GM12878 (cell line): ENCODE results near the gene LY9. TPM values are rescaled to one million over a fixed set of nuclear protein-coding genes. Genes with fewer than 3 reads are reported as not detected.

Experiments
- ATAC-seq: fragments of 200-7000 bp; cut with Tn5 transposase; 3 replicates; pipeline ENCODE4 v1.9.1; 2020; ENCODE audit warnings: mild to moderate bottlenecking, moderate library complexity
- BruUV-seq: library from RNA; stranded (reverse); fragments of 400-500 nt; replicated peaks from 2 replicates; lab custom pipeline; 2021; lab: Mats Ljungman, UMichigan
- CTCF ChIA-PET: fragments of 300-600 bp; sonication (Branson Sonifier 250); formaldehyde crosslinking; extraction: SDS; loops from one replicate; lab custom pipeline; 2021; ENCODE audit warnings: inconsistent platforms; lab: Yijun Ruan, JAX
- POLR2A ChIA-PET: fragments of 350-600 bp; formaldehyde crosslinking; extraction: SDS; loops from one replicate; lab custom pipeline; 2021; ENCODE audit warnings: inconsistent platforms; lab: Charles Lee
- RAD21 ChIA-PET: fragments of 300-600 bp; sonication (Branson Sonifier 250); formaldehyde crosslinking; loops from one replicate; lab custom pipeline; 2023; ENCODE audit warnings: antibody characterized with exemption; ENCODE audit not compliant: unreplicated experiment; lab: Charles Lee
- SMC1A ChIA-PET: fragments of 300-600 bp; sonication (Branson Sonifier 250); formaldehyde crosslinking; loops from one replicate; lab custom pipeline; 2023; ENCODE audit not compliant: unreplicated experiment, uncharacterized antibody; lab: Charles Lee
- DNase-seq: peaks from one replicate; pipeline ENCODE4 v3.0.0-alpha.2; 2011; ENCODE audit warnings: low read depth, low spot score
- FAIRE-seq: peaks from 3 replicates; lab custom pipeline; 2011; peaks lifted over from hg19 to GRCh38; lab: Jason Lieb, UNC
- H2AFZ ChIP-seq: 2 replicates; pipeline ENCODE4 v1.6.0; 2011; ENCODE audit warnings: low read depth, low read length, control low read depth; ENCODE audit not compliant: control insufficient read depth
- H3K27ac ChIP-seq: 2 replicates; pipeline ENCODE4 v1.5.1; 2011; ENCODE audit warnings: control low read depth; ENCODE audit not compliant: control insufficient read depth, insufficient read depth
- H3K27me3 ChIP-seq, 2 experiments: replicated peaks in 1 of 2; 2 replicates each; pipeline versions ENCODE4 v1.6.0 to v1.6.1; 2011; ENCODE audit warnings: low read length in 1 of 2; ENCODE audit not compliant: control insufficient read depth in 2 of 2, insufficient read depth in 2 of 2
- H3K36me3 ChIP-seq, 2 experiments: 2 replicates each; pipeline ENCODE4 v1.5.1; 2011; ENCODE audit warnings: low read length in 1 of 2; ENCODE audit not compliant: control insufficient read depth in 2 of 2, insufficient read depth in 2 of 2
- H3K4me1 ChIP-seq: 2 replicates; pipeline ENCODE4 v1.6.1; 2011; ENCODE audit warnings: mild to moderate bottlenecking, low read length, moderate library complexity, mixed read lengths; ENCODE audit not compliant: control insufficient read depth, insufficient read depth
- H3K4me2 ChIP-seq: 2 replicates; pipeline ENCODE4 v1.6.0; 2011; ENCODE audit warnings: control low read depth; ENCODE audit not compliant: control insufficient read depth, insufficient read depth
- H3K4me3 ChIP-seq: fragments of 200-600 bp; sonication (generic); 2 replicates; pipeline ENCODE4 v1.5.1; 2016
- H3K79me2 ChIP-seq: 2 replicates; pipeline ENCODE4 v1.6.0; 2011; ENCODE audit warnings: low read length; ENCODE audit not compliant: control insufficient read depth, insufficient read depth
- H3K9ac ChIP-seq: 2 replicates; pipeline ENCODE4 v1.8.0; 2011; ENCODE audit warnings: low read length, control low read depth, mixed read lengths; ENCODE audit not compliant: control insufficient read depth, insufficient read depth
- H3K9me3 ChIP-seq: replicated peaks from 3 replicates; pipeline ENCODE4 v1.5.1; 2011; ENCODE audit warnings: mild to moderate bottlenecking, low read length; ENCODE audit not compliant: control insufficient read depth, insufficient read depth
- H4K20me1 ChIP-seq: 2 replicates; pipeline ENCODE4 v1.6.0; 2011; ENCODE audit not compliant: control insufficient read depth, insufficient read depth
- EP300 ChIP-seq, 2 experiments: fragments of 150-350 bp in 1 of 2; IDR thresholded peaks; 2 replicates each; pipeline ENCODE4 v1.6.1; 2011 to 2012; ENCODE audit warnings: low read depth in 2 of 2, low read length in 2 of 2, borderline replicate concordance in 1 of 2, improper control_type of control experiment in 1 of 2, inconsistent platforms in 1 of 2; ENCODE audit not compliant: control insufficient read depth in 1 of 2
- HDAC6 ChIP-seq: fragments of 200-600 bp; sonication (generic); IDR thresholded peaks from one replicate; pipeline ENCODE4 v1.8.0; 2017; ENCODE audit warnings: antibody characterized with exemption; ENCODE audit not compliant: unreplicated experiment
- IKZF1 ChIP-seq: fragments of 450-650 bp; conservative IDR thresholded peaks from 2 replicates; pipeline ENCODE4 v1.6.1; 2017; ENCODE audit warnings: antibody characterized with exemption, mild to moderate bottlenecking
- JUND ChIP-seq: IDR thresholded peaks from 2 replicates; pipeline ENCODE4 v1.6.1; 2012; ENCODE audit warnings: low read depth, mild to moderate bottlenecking, low read length, improper control_type of control experiment, moderate library complexity
- MEF2A ChIP-seq: IDR thresholded peaks from 2 replicates; pipeline ENCODE4 v1.6.1; 2011; ENCODE audit warnings: low read depth, mild to moderate bottlenecking, low read length, moderate library complexity; ENCODE audit not compliant: insufficient read depth
- POLR2AphosphoS2 ChIP-seq: IDR thresholded peaks from 2 replicates; pipeline ENCODE4 v1.6.1; 2011; ENCODE audit warnings: low read depth, mild to moderate bottlenecking, low read length, improper control_type of control experiment, moderate library complexity
- RAD21 ChIP-seq: IDR thresholded peaks from 2 replicates; pipeline ENCODE4 v1.6.1; 2011; ENCODE audit warnings: mild to moderate bottlenecking, low read depth, low read length, moderate library complexity; ENCODE audit not compliant: insufficient read depth
- SIN3A ChIP-seq: IDR thresholded peaks from 2 replicates; pipeline ENCODE4 v1.6.1; 2012; ENCODE audit warnings: low read depth, low read length, improper control_type of control experiment
- SREBF2 ChIP-seq: IDR thresholded peaks from 2 replicates; pipeline ENCODE4 v1.6.1; 2012; ENCODE audit warnings: mild to moderate bottlenecking, low read length
- TCF12 ChIP-seq: IDR thresholded peaks from 2 replicates; pipeline ENCODE4 v1.6.1; 2011; ENCODE audit warnings: low read depth, mild to moderate bottlenecking, low read length
- YBX1 ChIP-seq: fragments of 450-650 bp; IDR thresholded peaks from 2 replicates; pipeline ENCODE4 v1.6.1; 2016; ENCODE audit warnings: antibody characterized with exemption
- ZNF384 ChIP-seq: IDR thresholded peaks from 2 replicates; pipeline ENCODE4 v1.6.1; 2012; ENCODE audit warnings: low read depth, mild to moderate bottlenecking, low read length, improper control_type of control experiment, borderline replicate concordance
- WGBS: methylation state at CpG from one replicate; pipeline ENCODE4 v1.1.6; 2016; ENCODE audit warnings: low lambda C conversion rate; ENCODE audit not compliant: insufficient replicate concordance, insufficient coverage; ENCODE audit errors: missing lambda C conversion rate; 5-methylcytosine and 5-hydroxymethylcytosine counted together
- in situ Hi-C: fragments of 300-500 bp; cut with MboI; formaldehyde crosslinking; loops from 9 replicates; pipeline ENCODE4 v1.14.3; 2018; ENCODE audit warnings: mixed read lengths
- intact Hi-C: fragments of 100-400 bp; cut with micrococcal nuclease; formaldehyde crosslinking; loops from one replicate; pipeline ENCODE4 v1.14.2; 2022; ENCODE audit not compliant: unreplicated experiment
- polyA plus RNA-seq, 11 experiments: library from polyadenylated mRNA; depleted of rRNA in 4 of 11; unstranded in 6 of 11; stranded (reverse) in 5 of 11; fragments of >200 nt; fragmentation: Nextera tagmentation in 4 of 11; fragmentation: Illumina TruSeq in 1 of 11; extraction: Ambion mirVana in 4 of 11; extraction: Trizol in 1 of 11; gene quantifications; 1 replicate in 1 of 11; 2 replicates in 10 of 11; pipeline versions ENCODE4 v1.2.1 to v1.2.3, GENCODE V29; 2011 to 2016; ENCODE audit warnings: inconsistent platforms in 2 of 11, missing spikeins in 2 of 11, low read depth in 1 of 11
- total RNA-seq, 4 experiments: library from RNA; depleted of rRNA in 3 of 4; stranded (reverse); fragments of >200 nt in 3 of 4; fragmentation: Illumina TruSeq in 1 of 4; extraction: Trizol in 1 of 4; gene quantifications; 2 replicates each; pipeline versions ENCODE4 v1.2.1 to v1.2.3, GENCODE V29; 2013 to 2021
- TF ChIP-seq, protein P1 (sequence below): IDR thresholded peaks from 2 replicates; pipeline ENCODE4 v1.6.1; 2011; ENCODE audit warnings: low read depth, mild to moderate bottlenecking, low read length, moderate library complexity, borderline replicate concordance; ENCODE audit errors: extremely low read depth
- TF ChIP-seq, protein P2 (sequence below): fragments of 150-350 bp; IDR thresholded peaks from 2 replicates; pipeline ENCODE4 v1.6.1; 2016; ENCODE audit warnings: low read depth, low read length
- TF ChIP-seq, protein P3 (sequence below): fragments of 450-650 bp; IDR thresholded peaks from 2 replicates; pipeline ENCODE4 v1.6.1; 2017; ENCODE audit warnings: borderline replicate concordance

LY9 gene
- total and polyA plus RNA-seq, 10 of the 15 experiments (the other 5 are each of a cell fraction or from before 2014, with no cell fraction given), result 2.7 to 12.5 (median 9.0) TPM

DNA sequence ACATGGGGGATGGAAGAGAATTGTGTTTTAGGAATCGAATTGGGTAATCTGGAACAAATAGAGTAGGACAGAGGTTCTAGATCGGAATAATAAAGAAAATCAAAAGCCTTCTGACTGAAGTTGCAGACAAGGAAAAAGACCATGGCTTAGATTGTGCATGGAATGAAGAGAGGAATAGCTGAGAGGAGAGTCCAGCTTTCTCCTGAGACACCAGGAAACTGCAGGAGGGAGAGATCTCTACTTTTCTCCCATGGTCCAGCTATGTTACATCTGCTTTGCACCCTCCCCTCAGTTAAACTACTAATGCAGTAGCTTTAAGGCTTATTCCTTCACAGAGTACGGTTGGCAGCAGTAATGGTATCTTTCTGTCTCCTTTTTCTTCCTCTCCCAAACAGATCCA is 43.6 kb upstream of the LY9 start:
- ChIA-PET CTCF (interaction anchor here (0.6 to 2.0 kb wide), 5 partner anchors 16 to 312 kb away, joined by 3 to 13 read pairs (median 4); no protein-coding TSS in a partner anchor), SMC1A (interaction anchor here (0.6 to 9.8 kb wide), 11 partner anchors 9 to 163 kb away, joined by 3 to 109 read pairs (median 4); partner anchors contain the start of genes CD48 and SLAMF7), RAD21 (interaction anchor here (1.2 to 6.4 kb wide), 3 partner anchors 11 to 24 kb away, joined by 3 to 68 read pairs (median 8); partner anchors contain the start of gene SLAMF7), POLR2A (interaction anchor here (1.2 to 3.3 kb wide), 4 partner anchors 9 to 134 kb away, joined by 3 to 16 read pairs (median 5); no protein-coding TSS in a partner anchor)
- Histone ChIP-seq H2AFZ (no peak overlapping the region), H3K79me2 (peaks cover 20% of the 10 kb centered on the region), H3K27me3 (no peaks in the 10 kb centered on the region), H3K9ac (no peak overlapping the region), H3K9me3 (no peaks in the 10 kb centered on the region; the same call in 2 of the 3 replicates), H3K36me3 (peaks cover 24 to 43% of the 10 kb centered on the region in 2 experiments), H3K4me1 (peaks cover 44% of the 10 kb centered on the region), H4K20me1 (no peaks in the 10 kb centered on the region), H3K4me3 (no peak overlapping the region), H3K27ac (no peak overlapping the region; the same call in 1 of the 2 replicates), H3K4me2 (no peak overlapping the region)
- FAIRE-seq (no peak), ATAC-seq (no peak), DNase-seq (no peak)
- intact Hi-C loops, result no loop called here
- no TSS peak for BruUV-seq
- TF ChIP-seq MEF2A, result no peak
- TF ChIP-seq, protein P1, sequence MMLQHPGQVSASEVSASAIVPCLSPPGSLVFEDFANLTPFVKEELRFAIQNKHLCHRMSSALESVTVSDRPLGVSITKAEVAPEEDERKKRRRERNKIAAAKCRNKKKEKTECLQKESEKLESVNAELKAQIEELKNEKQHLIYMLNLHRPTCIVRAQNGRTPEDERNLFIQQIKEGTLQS, result no peak
- TF ChIP-seq, protein P2, sequence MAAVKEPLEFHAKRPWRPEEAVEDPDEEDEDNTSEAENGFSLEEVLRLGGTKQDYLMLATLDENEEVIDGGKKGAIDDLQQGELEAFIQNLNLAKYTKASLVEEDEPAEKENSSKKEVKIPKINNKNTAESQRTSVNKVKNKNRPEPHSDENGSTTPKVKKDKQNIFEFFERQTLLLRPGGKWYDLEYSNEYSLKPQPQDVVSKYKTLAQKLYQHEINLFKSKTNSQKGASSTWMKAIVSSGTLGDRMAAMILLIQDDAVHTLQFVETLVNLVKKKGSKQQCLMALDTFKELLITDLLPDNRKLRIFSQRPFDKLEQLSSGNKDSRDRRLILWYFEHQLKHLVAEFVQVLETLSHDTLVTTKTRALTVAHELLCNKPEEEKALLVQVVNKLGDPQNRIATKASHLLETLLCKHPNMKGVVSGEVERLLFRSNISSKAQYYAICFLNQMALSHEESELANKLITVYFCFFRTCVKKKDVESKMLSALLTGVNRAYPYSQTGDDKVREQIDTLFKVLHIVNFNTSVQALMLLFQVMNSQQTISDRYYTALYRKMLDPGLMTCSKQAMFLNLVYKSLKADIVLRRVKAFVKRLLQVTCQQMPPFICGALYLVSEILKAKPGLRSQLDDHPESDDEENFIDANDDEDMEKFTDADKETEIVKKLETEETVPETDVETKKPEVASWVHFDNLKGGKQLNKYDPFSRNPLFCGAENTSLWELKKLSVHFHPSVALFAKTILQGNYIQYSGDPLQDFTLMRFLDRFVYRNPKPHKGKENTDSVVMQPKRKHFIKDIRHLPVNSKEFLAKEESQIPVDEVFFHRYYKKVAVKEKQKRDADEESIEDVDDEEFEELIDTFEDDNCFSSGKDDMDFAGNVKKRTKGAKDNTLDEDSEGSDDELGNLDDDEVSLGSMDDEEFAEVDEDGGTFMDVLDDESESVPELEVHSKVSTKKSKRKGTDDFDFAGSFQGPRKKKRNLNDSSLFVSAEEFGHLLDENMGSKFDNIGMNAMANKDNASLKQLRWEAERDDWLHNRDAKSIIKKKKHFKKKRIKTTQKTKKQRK, result no peak
- TF ChIP-seq RAD21, result no peak
- TF ChIP-seq IKZF1, result no peak
- TF ChIP-seq YBX1, result no peak
- no peak for TF ChIP-seq SREBF2
- peak; percentile 10 for TF ChIP-seq HDAC6
- TF ChIP-seq POLR2AphosphoS2, result 0 out of 2 replicates have a peak, but pooled peaks have one; percentile 54
- no peak for TF ChIP-seq SIN3A
- no peak for TF ChIP-seq JUND
- no peak for TF ChIP-seq ZNF384
- TF ChIP-seq EP300 (IDR thresholded peaks at IDR 0.05; ENCODE audit: borderline replicate concordance in 1 of 2, control insufficient read depth in 1 of 2, low read depth in 2 of 2, low read length in 2 of 2), result no peak
- TF ChIP-seq, protein P3, sequence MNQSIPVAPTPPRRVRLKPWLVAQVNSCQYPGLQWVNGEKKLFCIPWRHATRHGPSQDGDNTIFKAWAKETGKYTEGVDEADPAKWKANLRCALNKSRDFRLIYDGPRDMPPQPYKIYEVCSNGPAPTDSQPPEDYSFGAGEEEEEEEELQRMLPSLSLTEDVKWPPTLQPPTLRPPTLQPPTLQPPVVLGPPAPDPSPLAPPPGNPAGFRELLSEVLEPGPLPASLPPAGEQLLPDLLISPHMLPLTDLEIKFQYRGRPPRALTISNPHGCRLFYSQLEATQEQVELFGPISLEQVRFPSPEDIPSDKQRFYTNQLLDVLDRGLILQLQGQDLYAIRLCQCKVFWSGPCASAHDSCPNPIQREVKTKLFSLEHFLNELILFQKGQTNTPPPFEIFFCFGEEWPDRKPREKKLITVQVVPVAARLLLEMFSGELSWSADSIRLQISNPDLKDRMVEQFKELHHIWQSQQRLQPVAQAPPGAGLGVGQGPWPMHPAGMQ, result no peak
- no peak for TF ChIP-seq TCF12
- in situ Hi-C loops, result no loop called here
- WGBS, result 96% methylated on average over 3 of the region's 3 CpGs
